ENCODE data around the gene TBL1XR1.

The TBL1XR1 gene

DNA sequence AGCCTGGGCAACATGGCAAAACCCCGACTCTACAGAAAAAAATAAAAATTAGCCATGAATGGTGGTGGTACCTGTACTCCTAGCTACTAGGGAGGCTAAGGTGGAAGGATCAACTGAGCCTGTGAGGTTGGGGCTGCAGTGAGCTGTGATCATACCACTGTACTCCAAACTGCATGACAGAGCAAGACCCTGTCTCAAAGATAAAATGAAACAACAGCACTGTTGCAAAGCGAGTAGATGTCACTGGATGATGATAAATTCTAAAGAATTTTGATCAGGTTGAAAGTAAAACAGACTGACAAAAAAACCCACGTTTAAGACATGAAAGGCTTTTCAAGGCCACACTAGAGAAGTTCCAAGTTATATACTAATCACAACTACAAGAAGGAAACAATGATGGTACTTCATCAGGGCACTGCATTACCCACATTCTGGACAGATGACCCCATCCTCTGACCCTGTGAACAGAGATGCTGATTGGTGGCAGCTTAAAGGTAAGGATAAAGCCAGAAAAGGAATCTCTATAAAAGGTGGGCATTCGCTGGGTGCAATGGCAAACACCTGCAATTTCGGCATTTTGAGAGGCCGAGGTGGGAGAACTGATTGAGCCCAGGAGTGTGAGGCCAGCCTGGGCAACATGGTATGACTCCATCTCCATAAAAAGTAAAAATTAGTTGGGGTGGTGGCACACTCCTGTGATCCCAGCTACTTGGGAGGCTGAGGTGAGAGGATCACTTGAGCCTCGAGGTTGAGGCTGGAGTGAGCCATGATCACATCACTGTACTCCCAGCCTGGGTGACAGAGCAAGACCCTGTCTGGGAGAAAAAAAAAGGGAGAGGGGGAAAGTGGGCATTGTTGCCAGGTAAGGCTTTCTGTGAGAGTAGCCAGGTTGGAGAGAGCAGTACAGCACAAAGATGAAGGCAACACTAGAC is 59.2 kb downstream of the TBL1XR1 start:
- no peak for DNase-seq

DNA sequence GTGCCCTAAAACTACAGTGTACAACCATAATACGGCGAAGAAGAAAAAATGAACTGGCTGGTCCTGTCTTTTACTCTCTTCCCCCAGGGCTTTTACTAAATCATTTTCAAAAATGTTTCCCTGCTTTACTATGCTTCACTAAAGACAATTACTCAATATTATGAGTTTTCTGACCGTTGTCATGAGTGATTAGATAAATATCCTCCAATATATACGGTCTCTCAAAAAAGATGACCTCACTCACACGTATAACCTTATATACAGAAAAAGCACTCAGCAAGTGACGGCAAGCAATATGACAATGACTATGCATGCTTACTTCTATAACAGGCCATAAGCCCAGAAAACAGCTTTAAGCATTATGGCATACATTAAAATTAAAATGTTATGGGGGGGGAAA is 60.5 kb downstream of the TBL1XR1 start:
- no peak for DNase-seq

DNA sequence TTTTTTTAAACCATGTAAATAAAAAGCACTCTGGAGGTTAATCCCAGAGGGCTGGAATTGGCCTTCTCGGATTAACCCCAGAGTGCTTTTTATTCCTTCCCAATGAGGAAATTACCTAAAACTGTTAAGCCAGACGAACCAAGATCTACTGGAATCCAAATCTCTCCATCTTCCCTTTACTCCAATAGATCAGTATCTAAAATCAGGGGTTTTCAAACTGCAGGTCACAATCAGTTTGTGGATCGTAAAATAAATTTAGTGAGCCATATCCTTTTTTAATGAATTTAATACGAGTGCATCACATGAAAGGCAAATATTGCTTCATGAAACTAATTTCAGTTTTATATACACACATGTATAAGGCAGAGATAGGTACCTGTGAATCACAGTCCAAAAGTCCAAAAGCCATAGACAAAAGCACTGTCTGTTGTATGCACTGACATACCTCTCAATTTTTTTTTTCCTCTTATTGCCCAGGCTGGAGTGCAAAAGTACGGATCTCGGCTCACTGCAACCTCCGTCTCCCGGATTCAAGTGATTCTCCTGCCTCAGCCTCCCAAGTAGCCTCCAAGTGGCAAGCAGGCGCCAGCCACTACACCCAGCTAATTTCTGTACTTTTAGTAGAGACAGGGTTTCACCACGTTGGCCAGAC is 61.3 kb downstream of the TBL1XR1 start:
- DNase-seq, result no peak

DNA sequence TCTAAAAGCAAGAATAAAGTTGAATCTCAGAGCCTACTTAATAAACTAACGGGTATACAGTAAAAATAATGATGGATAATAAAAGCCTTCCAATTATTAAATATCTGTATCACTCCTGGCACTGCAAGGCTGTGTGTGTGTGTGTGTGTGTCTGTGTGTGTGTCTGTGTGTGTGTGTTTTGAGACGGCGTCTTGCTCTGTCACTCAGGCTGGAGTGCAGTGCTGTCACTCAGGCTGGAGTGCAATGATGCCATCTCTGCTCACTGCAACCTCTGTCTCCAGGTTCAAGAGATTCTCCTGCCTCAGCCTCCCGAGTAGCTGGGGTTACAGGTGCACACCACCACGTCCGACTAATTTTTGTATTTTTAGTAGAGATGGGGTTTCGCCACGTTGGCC is 62.5 kb downstream of the TBL1XR1 start:
- no peak for DNase-seq

DNA sequence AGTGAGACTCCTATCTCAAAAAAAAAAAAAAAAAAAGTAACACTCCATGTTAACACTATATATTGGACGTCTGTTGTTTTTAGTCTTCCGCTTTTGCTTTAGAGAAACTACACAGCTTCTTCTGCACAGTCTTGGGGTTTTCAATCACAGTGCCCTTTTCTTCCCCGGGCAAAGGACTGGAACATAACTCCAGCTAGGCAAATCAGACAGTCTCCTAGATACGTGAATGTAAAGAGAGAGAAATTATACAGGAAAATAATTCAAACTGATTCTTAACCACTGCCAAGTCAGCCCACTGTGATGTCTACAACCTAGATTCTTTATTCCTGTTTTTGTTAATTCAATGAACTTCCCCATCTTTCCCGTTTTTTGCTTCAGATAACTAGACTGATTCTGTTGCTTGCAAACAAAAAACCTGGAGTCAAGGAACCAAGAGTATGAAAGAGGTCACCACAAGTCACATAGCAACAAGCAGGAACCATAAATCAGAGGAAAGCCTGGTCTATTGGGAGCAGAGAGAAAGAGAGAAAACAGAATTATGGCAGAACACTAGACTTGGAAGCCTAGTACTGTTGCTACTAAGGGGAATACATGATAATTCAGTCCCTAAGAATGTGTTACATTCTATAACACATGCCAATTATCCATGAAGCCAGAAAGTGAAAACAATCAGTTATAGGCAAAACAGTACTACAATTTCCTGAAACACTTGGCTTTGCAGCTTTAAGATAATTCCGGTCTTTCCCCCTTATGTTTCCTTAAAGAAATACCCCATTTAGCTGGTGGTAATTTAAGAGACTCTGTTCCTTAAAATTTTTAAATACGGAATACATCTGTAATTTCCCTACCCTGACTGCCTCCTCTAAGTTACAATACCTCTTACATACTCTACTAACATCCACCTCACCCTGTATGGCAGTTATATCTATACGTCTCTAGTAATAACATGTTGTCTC is 63.1 kb downstream of the TBL1XR1 start:
- DNase-seq, result no peak

DNA sequence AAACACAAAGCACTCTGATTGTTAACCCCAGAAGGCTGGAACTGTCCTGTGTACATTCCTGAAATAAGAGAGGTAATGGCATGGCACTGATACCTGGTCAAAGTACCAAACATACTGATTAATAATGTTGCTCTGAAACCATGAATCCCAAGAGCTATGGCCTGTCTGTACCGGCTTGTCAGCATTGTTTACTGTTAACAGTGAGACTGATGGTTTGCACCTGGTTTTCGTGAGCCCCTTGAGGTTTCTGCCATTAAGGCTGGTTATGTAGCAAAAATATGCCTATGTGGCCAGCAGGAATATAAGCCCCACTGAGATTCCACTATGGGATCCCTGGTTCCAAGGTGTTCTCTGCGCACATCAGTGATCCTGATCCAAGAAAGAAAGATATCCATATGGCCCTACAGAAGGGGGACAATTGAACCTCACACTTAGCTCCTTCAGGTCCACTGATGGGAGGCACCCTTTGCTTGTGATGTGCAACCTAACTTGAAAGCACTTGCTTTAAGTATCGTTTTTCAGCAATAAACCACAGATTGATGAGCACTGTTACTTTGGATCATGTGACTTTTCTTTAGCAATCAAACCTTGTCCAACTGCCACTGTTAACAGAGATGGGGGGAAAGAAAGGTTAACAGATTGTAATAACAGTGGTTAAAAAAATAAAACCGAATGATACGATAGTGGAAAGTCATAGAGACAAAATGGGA is 65.2 kb downstream of the TBL1XR1 start:
- DNase-seq, result no peak

DNA sequence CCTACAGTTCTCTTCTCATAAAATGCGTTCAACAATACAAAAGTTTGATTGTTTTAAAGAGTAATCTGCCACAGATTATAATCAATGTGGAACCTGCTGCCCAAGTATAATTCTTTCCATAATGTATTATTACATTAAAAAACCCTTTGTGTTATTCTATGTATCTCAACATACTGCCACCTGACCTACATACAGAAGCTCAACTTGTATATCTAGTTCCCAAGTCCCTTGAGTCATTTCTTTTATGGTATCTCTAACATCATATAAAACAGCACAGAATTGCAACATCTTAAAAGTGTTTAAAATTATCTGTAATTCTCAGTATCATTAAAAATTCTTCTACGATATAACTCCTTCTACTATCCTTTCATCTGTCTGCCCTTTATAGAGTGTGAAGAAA is 70.3 kb downstream of the TBL1XR1 start:
- no peak for DNase-seq

DNA sequence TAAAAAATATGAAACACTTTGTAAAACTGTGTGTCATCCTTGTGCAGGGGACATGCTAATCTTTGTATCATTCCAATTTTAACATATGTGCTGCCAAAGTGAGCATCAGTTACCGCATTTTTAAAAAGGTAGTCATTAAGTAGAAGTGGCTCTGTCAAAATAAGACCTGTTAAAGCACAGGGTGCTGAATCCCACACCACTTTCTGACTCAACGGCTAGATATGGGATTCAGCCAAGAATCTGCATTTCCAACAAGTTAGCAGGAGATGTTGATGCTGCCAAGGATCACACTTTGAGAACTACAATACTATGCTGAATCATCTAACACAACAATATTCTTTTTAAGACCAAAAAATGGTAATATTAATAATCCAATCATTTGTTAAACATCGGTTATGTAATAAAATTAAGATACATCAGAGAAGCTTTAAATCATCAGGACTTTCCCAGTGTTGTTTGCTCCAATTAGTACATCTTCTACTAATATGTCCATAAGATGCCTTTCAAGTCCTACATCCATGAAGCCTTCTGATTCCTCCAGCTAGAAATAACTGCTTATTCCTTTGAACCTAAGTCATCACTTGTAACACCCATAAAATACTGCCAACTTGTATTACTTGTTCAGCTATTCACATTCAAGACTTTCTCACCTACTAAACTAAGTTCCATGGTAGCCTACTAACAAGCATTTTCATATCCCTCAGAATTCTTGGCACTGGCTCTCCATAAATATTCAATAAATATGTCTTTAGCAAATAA is 71.1 kb downstream of the TBL1XR1 start:
- DNase-seq, result no peak

DNA sequence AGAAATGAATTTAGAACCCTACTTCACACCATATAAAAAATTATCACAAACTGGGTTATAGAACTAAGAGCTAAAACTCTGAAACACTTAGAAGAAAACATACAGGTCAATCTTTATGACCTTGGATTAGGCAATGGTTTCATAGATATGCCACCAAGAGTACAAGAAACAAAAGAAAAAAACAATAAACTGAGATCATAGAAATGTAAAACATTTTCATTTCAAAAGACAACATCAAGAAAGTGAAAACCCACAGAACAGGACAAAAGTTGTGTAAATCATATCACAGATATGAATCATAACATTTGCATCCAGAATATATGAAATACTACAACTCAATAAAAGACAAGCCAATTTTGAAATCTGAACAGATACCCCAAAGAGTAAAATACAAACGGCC is 72.4 kb downstream of the TBL1XR1 start:
- no peak for DNase-seq

DNA sequence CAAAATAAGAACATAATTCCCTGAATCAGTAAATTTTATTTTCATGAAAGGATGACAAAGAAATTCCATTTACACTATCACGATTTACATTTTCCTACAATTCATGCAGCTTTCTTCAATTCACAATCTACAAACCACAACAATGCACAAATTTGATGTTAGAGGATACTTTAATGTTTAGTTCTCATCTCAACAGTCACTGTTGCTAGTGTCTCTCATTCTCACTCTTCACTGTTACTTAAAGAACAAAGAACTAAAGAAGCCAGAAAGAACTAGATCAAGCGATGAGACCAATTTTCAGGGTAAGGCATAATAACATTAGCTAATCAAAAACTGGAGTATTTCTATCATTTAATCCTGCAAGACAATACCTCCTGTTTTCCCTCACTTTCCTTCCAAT is 73.5 kb downstream of the TBL1XR1 start:
- DNase-seq, result no peak

DNA sequence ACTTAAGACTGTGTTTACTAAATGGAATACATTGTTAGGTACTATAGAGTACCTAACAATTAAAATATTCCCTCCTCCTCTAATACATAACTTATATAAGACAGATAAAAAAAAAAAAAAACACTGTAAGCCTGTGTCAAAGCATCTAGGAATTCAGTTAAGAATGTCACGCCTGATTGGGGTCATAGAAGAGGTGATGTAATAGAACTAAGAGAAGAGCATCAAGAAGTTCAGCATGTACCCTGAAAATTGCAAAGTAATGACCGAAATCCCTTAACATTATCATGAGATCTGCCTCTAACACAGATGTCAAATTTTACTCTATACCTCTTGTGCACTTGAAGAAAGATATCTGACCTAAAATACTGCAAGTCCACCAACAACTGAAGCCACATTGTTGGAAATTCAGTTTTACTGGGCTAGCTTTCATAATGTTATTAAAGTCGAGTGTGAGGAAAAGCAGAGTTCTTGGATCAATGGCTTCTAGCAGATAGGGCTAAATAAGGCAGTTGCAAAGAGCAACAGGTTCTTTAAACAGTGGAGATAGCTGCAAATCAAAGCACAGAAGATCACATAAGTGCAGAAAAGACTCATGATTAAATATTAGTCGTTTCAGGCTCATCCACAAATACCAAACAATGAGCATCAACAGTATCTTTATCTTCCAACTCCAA is 75.0 kb downstream of the TBL1XR1 start:
- DNase-seq, result no peak

DNA sequence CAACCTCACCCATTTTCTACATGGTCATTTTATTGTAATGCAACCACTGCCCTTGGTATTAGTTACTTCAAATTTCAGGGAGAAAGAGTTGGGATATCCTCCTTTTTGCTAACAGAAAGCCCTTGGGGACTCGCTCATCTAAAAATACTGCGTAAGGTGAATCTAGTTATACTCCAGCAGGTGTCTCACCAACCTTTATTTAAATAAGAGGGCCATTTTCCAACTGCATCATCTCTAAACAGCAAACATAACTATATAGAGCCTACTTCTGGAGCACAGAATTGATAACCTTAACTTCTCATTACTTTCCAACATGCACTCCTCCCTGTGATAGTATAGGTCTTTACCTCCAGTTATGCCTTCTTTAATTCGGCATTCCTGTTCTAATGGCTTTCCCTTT is 77.5 kb downstream of the TBL1XR1 start:
- no peak for DNase-seq

DNA sequence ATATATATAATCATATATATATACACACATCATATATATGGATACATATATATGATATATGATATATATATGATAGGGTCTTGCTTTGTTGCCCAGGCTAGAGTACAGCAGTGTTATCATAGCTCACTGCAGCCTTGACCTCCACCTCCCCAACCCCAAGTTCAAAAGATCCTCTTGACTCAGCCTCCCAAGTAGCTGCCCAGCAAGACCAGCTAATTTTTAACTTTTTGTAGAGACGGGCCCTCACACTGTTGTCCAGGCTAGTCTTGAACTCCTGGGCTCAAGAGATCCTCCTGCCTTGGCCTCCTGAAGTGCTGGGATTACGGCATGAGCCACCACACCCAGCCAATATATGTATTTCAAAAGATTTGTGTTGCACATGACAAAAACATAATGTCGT is 83.0 kb downstream of the TBL1XR1 start:
- DNase-seq, result no peak

DNA sequence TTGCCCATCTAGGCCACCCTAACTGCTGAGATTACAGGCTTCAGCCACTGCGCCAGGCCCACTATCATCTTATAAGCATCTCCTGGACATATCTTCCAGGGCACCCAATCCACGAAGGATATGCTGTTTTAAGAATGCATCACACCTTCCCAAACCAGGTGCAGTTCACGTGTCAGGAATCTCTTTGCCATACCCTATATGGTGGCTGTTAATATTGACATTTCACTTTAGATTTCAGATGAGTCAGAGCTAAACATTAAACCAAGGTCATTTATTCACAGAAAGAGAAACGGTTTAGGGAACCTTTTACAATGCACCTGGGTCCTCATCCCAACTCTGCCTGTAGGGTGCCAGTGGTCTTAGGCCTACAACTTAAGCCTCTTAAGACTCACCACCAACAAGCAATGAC is 85.7 kb downstream of the TBL1XR1 start:
- DNase-seq, result no peak

DNA sequence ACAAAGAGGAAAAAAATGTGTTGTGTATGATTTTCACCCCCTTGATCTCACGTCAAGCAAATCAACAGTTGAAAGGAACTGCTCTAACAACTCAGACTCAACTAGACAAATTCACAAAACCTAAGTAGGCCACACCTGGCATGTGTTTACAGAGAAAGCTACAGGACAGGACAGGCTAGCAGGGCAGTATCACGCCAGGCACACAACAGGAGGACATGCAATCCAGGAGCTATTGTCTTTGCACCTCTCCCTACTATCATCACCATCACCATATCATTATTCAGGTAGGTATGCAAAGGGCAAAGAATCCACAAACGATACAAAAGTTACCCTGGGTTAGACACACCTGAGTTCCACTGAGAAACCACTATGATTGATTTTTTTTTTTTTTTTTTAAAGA is 86.4 kb downstream of the TBL1XR1 start:
- no peak for DNase-seq

DNA sequence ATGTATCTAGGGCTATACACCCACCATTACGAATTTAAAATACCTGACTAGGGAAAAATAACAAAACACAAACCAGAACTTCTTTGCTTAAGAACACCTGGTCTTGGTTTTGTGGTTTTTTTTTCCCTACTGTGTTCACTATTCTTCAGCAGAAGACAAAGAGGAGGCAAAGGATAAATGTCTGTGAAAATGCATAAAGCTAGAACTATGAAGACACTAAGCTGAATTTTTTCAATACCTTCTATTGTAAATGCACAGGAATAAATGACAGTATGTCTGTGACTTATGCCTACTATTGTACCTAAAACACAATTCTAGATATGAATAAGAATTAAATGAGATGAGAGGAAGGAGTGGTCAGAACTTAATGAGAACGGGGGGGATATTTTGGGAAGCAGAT is 86.9 kb downstream of the TBL1XR1 start:
- no peak for DNase-seq

DNA sequence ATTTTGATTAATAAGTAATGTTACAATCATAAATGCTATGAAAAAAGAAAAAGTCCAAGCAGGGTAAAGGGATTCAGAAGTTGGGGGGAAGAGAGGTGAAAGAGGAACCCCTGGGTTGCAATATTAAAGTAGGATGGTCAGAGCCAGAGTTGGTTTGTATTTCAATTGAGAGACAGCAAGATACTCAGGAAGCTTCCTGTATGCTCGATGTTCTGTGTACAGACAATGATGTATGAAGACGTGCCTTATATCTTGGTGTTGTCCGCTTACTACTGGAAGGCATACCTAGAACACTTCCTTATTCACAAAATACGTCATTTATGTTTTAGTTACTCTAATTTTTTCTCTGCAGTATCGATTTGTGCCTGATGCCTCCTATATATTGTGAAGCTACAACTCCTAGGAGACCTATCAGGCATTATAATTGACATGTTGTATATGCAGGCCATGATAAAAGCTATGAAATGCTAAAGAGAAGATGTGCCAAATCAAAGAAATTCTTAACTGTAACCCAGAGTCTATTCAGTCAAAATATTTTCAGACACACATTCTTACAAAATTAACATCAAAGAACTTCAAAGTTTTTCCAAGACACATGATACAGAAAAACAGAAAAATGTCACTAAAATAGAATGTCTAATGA is 87.5 kb downstream of the TBL1XR1 start:
- no peak for DNase-seq

DNA sequence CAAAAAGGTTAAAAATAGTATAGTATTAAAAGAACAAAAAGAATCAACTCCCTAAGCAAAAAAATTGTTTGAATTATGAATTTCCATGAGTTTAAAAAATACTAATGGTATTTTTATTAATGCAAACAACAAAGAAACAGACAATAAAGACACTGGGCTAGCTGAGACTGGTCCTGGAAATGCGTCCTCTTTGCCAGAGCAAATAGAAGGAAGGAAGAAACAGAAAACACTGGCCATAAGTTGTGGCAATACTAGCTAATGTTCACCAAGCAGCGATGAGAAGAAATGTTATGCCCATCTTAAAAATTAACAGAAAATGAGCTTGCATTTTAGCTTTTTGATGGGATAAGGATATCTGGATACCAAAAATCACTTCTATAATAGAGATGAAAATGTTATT is 88.6 kb downstream of the TBL1XR1 start:
- no peak for DNase-seq

DNA sequence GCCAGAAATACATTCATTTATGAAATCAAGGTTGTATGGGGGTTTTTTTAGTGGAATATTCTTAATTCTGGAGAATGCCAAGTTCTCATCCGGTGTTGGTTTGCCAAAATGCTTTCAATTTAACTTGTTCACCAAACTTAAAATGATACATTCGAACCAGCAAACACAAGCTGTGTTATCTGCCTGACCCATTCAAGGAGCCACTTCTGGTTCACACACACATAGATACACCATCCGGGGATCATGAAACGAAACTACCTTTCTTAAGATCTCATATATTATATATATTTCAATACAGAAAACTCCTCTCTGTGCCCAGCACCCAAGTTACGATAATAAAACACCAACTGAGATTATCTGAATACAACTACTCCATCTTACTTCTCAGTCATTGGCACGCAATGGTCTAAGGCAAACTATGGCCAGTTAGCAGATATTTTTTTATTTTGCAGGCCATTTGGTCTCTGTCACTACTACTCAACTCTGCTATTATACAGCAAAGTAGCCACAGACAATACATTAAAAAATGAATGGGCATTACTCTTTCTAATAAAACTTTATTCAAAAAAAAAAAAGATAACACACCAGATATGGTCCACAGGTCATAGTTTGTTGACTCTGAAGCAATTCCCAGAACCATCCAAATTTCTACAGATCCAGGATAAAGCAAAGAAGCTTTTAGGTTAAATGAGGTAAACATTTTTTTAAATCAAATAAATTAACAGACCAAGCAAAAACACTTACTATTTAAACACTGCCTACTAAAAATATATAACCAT is 89.6 kb downstream of the TBL1XR1 start:
- DNase-seq, result no peak

DNA sequence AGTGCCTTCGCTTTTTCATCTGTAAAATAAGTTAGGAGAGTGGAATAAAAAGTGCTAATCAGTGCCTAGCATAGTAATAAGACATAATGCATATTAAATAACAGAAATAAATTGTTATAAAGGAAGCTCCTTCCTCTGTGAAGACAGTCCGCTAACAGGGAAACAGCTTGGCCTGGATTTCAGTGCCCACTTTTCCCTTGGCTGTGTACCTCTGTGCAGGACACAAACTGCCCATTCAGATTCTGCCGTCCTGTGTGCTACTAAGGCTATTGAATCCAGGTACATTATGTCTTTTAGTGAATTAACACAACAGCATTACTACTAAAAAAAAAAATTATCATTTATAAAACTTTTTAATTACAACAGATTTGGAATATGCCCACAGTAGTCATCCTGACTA is 90.7 kb downstream of the TBL1XR1 start:
- DNase-seq, result no peak

All from islet precursor cell (in vitro differentiated cells).